H7 (cell line): ENCODE data around the gene CACNA1D. TPM values are rescaled to one million over a fixed set of nuclear protein-coding genes. Genes with fewer than 3 reads are reported as not detected.
"Not testable (repeated sequence)": the region's sequence is repeated elsewhere in the genome, so short reads cannot be mapped to it uniquely, and the experiment has no call there.

Source experiments
- DNase-seq: peaks from one replicate; pipeline ENCODE4 v3.0.0; 2012
- H3K27me3 ChIP-seq: 2 replicates; pipeline ENCODE4 v1.6.0; 2011; ENCODE audit warnings: mild to moderate bottlenecking, low read length; ENCODE audit not compliant: control insufficient read depth, insufficient read depth
- H3K36me3 ChIP-seq: replicated peaks from 2 replicates; pipeline ENCODE4 v1.5.1; 2011; ENCODE audit warnings: low read length; ENCODE audit not compliant: control insufficient read depth, insufficient read depth
- H3K4me3 ChIP-seq: 2 replicates; pipeline ENCODE4 v1.5.1; 2011; ENCODE audit warnings: low read depth, mild to moderate bottlenecking, control low read depth, low read length, moderate library complexity; ENCODE audit not compliant: insufficient read depth
- total RNA-seq: library from RNA; depleted of rRNA; stranded (reverse); fragments of >200 nt; shearing (Covaris generic); gene quantifications from 2 replicates; pipeline ENCODE4 v1.2.3, GENCODE V29; 2014; rRNA removed

The CACNA1D gene
- 1.0 TPM in 1 of 2 replicates, not detected in the other for total RNA-seq

- DNase-seq, result peak; percentile 94
- Histone ChIP-seq H3K4me3 (peak within 1 kb of the TSS; percentile 54), H3K36me3 (no peaks in the 10 kb centered on the region), H3K27me3 (peaks cover 64% of the 10 kb centered on the region)
Measured at GRCh38 chr3:53493963-53494791, at the start of gene CACNA1D. Gene CACNA1D (plus strand): TSS chr3:53494611. CDS start chr3:53495167, 556 bp downstream.

- Histone ChIP-seq H3K4me3 (no peak overlapping the region), H3K36me3 (no peaks in the 10 kb centered on the region), H3K27me3 (no peaks in the 10 kb centered on the region)
- DNase-seq, result no peak
Measured at GRCh38 chr3:53457068-53457467, 37.3 kb upstream of the CACNA1D start.

GRCh38 chr3:53460326-53460725, 34.1 kb upstream of the CACNA1D start:
- H3K27me3 ChIP-seq, result no peaks in the 10 kb centered on the region
- no peak overlapping the region for H3K4me3 ChIP-seq
- no peaks in the 10 kb centered on the region for H3K36me3 ChIP-seq
- DNase-seq, result no peak

- no peaks in the 10 kb centered on the region for H3K36me3 ChIP-seq
- H3K4me3 ChIP-seq, result no peak overlapping the region
- DNase-seq, result no peak
- H3K27me3 ChIP-seq, result no peaks in the 10 kb centered on the region
Measured at GRCh38 chr3:53464424-53464823, 30.0 kb upstream of the CACNA1D start.

GRCh38 chr3:53469758-53470157, 24.7 kb upstream of the CACNA1D start:
- H3K4me3 ChIP-seq, DNase-seq, H3K27me3 ChIP-seq, H3K36me3 ChIP-seq: not testable (repeated sequence)

- no peak overlapping the region for H3K4me3 ChIP-seq
- H3K36me3 ChIP-seq, result no peaks in the 10 kb centered on the region
- no peak for DNase-seq
- no peaks in the 10 kb centered on the region for H3K27me3 ChIP-seq
Measured at GRCh38 chr3:53473422-53473821, 21.0 kb upstream of the CACNA1D start.

- not testable (repeated sequence) for DNase-seq, H3K27me3 ChIP-seq, H3K36me3 ChIP-seq, H3K4me3 ChIP-seq
Measured at GRCh38 chr3:53476372-53476771, 18.0 kb upstream of the CACNA1D start.

GRCh38 chr3:53477689-53478088, 16.7 kb upstream of the CACNA1D start:
- H3K36me3 ChIP-seq, H3K4me3 ChIP-seq, DNase-seq, H3K27me3 ChIP-seq: not testable (repeated sequence)

GRCh38 chr3:53478166-53478830, 16.1 kb upstream of the CACNA1D start:
- Histone ChIP-seq H3K27me3 (no peaks in the 10 kb centered on the region; the same call in 1 of the 2 replicates), H3K36me3 (no peaks in the 10 kb centered on the region), H3K4me3 (no peak overlapping the region)
- no peak for DNase-seq

- DNase-seq, result no peak
- no peaks in the 10 kb centered on the region for H3K36me3 ChIP-seq
- H3K27me3 ChIP-seq, result no peaks in the 10 kb centered on the region; the same call in 1 of the 2 replicates
- no peak overlapping the region for H3K4me3 ChIP-seq
Measured at GRCh38 chr3:53478921-53479664, 15.3 kb upstream of the CACNA1D start.

- Histone ChIP-seq H3K36me3 (no peaks in the 10 kb centered on the region), H3K27me3 (no peaks in the 10 kb centered on the region; the same call in 1 of the 2 replicates), H3K4me3 (no peak overlapping the region)
- no peak for DNase-seq
Measured at GRCh38 chr3:53482227-53482626, 12.2 kb upstream of the CACNA1D start.

- Histone ChIP-seq H3K36me3 (no peaks in the 10 kb centered on the region), H3K27me3 (no peaks in the 10 kb centered on the region; the same call in 1 of the 2 replicates), H3K4me3 (no peak overlapping the region)
- no peak for DNase-seq
Measured at GRCh38 chr3:53483821-53484220, 10.6 kb upstream of the CACNA1D start.

- H3K27me3 ChIP-seq, result no peaks in the 10 kb centered on the region; the same call in 1 of the 2 replicates
- no peaks in the 10 kb centered on the region for H3K36me3 ChIP-seq
- no peak for DNase-seq
- H3K4me3 ChIP-seq, result no peak overlapping the region
Measured at GRCh38 chr3:53484984-53485383, 9.4 kb upstream of the CACNA1D start.

GRCh38 chr3:53485675-53486403, 8.6 kb upstream of the CACNA1D start:
- DNase-seq, result no peak
- Histone ChIP-seq H3K36me3 (no peaks in the 10 kb centered on the region), H3K4me3 (no peak overlapping the region), H3K27me3 (peaks cover 2% of the 10 kb centered on the region)
